Esophagus (tissue), 2 donors: Measurements from ENCODE around the gene ENDOD1. TPM values are rescaled to one million over a fixed set of nuclear protein-coding genes. Genes with fewer than 3 reads are reported as not detected.
A peak's percentile ranks its signal among the peaks of the same experiment; 100 is the strongest.

Source experiments
- H3K27ac ChIP-seq, 2 donors: one replicate each; pipeline ENCODE4 v1.5.1; 2013; ENCODE audit warnings: low read depth in 2 of 2, mild to moderate bottlenecking in 2 of 2, inconsistent platforms in 1 of 2, low read length in 1 of 2, moderate library complexity in 1 of 2
- H3K27me3 ChIP-seq, 2 donors: one replicate each; pipeline ENCODE4 v1.6.1; 2013; ENCODE audit warnings: low read length in 2 of 2, control low read depth in 1 of 2, mild to moderate bottlenecking in 1 of 2; ENCODE audit not compliant: insufficient read depth in 2 of 2, control insufficient read depth in 1 of 2
- H3K36me3 ChIP-seq, 2 donors: one replicate each; pipeline ENCODE4 v1.6.1; 2013; ENCODE audit warnings: low read length in 1 of 2; ENCODE audit not compliant: control insufficient read depth in 2 of 2, insufficient read depth in 2 of 2
- H3K4me1 ChIP-seq, 2 donors: one replicate each; pipeline ENCODE4 v1.6.1; 2013; ENCODE audit warnings: low read length in 1 of 2; ENCODE audit not compliant: control insufficient read depth in 2 of 2, insufficient read depth in 2 of 2
- H3K4me3 ChIP-seq, 2 donors: one replicate each; pipeline ENCODE4 v1.5.1; 2013; ENCODE audit warnings: low read length in 2 of 2, mild to moderate bottlenecking in 2 of 2, low read depth in 1 of 2, moderate library complexity in 1 of 2
- H3K9me3 ChIP-seq, 2 donors: one replicate each; pipeline ENCODE4 v1.6.1; 2013; ENCODE audit warnings: mild to moderate bottlenecking in 2 of 2, low read depth in 1 of 2, low read length in 1 of 2, moderate library complexity in 1 of 2; ENCODE audit not compliant: control insufficient read depth in 2 of 2, insufficient read depth in 1 of 2
- WGBS, 2 donors: extraction: QIAGEN DNeasy Blood & Tissue Kit; methylation state at CpG; one replicate each; pipeline ENCODE4 v1.1.7; 2013; 5-methylcytosine and 5-hydroxymethylcytosine counted together
- polyA plus RNA-seq, 2 donors: library from polyadenylated mRNA; stranded (reverse); fragments of 200-250 nt; gene quantifications; one replicate each; pipeline ENCODE4 v1.2.3, GENCODE V29; 2013
- donor health status: healthy with polysubstance abuse.
- donor health status: Bipolar disorder and iron deficiency.

ENDOD1 gene
- polyA plus RNA-seq, 2 donors = 7.4 to 17.1 TPM

DNA sequence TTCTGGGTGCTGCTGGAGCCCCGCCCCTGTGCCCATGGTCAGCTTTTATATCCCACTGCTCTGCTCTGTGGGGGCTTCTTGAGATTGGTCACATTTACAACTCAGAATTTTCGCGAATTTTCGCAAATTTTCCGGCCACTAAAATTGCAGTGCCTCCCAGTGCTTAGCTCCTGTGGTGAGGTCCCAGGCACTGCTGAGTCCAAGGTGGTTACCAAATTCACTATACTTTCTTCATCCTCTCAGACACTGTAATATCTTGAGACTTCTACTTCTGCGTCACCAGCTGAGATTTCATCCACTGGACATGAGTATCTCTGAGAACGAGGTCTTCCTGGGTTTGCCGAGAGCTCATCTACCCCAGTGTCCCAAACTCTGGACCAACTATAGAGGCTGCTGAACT, 31.7 kb upstream of the ENDOD1 start:
- Histone ChIP-seq H3K4me3 (no peak overlapping the region), H3K9me3 (no peaks in the 10 kb centered on the region), H3K36me3 (no peaks in the 10 kb centered on the region), H3K27me3 (peaks cover 0 to 3% of the 10 kb centered on the region in 2 donors), H3K4me1 (no peaks in the 10 kb centered on the region), H3K27ac (no peak overlapping the region)
- WGBS, 2 donors = 95 to 97% methylated on average over 8 of the region's 8 CpGs

DNA sequence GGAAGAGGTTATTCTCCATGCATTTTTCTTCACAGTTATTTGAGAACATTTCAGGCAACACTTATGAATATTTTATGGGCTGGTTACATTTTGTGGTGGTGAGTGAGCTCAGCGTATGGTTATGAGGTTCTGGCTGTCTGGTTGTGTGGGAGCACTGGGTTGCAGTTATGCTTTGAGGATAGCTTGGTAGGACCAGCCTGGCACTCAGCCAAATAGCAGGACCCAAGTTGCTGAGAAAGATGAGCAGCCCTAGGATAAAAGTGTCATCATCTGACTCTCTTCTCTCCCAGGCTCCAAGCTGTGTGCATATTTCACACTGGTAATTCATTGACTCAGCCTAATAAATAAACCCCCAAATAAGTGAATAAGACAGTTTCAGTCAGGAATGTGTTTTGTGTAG, 31.0 kb upstream of the ENDOD1 start:
- no peaks in the 10 kb centered on the region for H3K36me3 ChIP-seq
- H3K4me3 ChIP-seq = no peak overlapping the region
- H3K27ac ChIP-seq = no peak overlapping the region
- WGBS, 2 donors = 91 to 97% methylated on average over 1 of the region's 1 CpG
- H3K9me3 ChIP-seq = no peaks in the 10 kb centered on the region
- no peaks in the 10 kb centered on the region for H3K4me1 ChIP-seq
- peaks cover 0 to 3% of the 10 kb centered on the region in 2 donors for H3K27me3 ChIP-seq

- H3K36me3 ChIP-seq = no peaks in the 10 kb centered on the region
- H3K4me1 ChIP-seq = no peaks in the 10 kb centered on the region
- no peaks in the 10 kb centered on the region for H3K9me3 ChIP-seq
- H3K27me3 ChIP-seq = peaks cover 0 to 3% of the 10 kb centered on the region in 2 donors
- WGBS, 2 donors = 85 to 86% methylated on average over 6 of the region's 6 CpGs
- H3K4me3 ChIP-seq = no peak overlapping the region
- no peak overlapping the region for H3K27ac ChIP-seq
Observed at GRCh38 chr11:95059046-95059445, 30.6 kb upstream of the ENDOD1 start.

DNA sequence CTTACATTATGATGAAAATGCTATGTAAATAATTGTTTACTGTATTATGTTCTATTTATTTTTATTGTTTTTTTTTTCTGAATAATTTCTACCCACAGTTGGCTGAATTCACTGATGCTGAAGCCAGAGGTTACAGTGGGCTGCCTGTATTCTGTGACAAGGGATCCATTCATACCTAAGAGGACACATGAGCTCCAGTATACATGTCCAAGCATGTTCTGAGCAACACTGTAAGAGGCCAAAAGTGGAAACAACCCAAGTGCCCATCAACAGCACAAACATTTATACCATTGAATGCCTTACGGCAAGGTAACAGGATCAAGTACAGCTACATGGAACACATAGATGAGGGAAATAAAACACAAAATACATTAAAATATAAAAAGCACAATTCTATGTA, 24.3 kb upstream of the ENDOD1 start:
- WGBS, 2 donors = 87 to 97% methylated on average over 1 of the region's 1 CpG
- Histone ChIP-seq H3K36me3 (no peaks in the 10 kb centered on the region), H3K4me3 (no peak overlapping the region), H3K27me3 (no peaks in the 10 kb centered on the region), H3K27ac (no peak overlapping the region), H3K9me3 (no peaks in the 10 kb centered on the region), H3K4me1 (peaks cover 0 to under 1% of the 10 kb centered on the region in 2 donors)

DNA sequence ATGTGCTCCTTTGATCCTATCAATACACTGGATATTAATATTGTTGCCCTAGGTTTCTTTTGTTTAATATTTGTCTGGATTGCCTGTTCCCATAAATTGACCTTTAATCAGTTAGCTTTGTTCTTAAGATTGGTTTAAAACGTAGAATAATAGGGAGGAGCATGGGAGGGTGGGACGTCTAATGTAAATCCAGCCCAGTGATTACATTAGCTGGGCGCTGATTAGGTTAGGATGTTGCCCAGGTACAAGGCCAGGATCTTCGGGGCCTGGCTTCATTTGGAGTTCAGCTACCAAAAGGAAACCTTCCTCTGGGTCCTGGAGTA, 23.0 kb upstream of the ENDOD1 start, which contains the start of gene SRSF8:
Gene SRSF8, plus strand, starts transcription at position 204 of the 323 bp plus-strand sequence. CDS start 308 bp downstream, outside the sequence.
- Histone ChIP-seq H3K27ac (peak within 1 kb of the TSS; percentile 99 to 100), H3K4me1 (peaks cover 0 to 3% of the 10 kb centered on the region in 2 donors), H3K27me3 (no peaks in the 10 kb centered on the region), H3K9me3 (no peaks in the 10 kb centered on the region), H3K36me3 (no peaks in the 10 kb centered on the region), H3K4me3 (peak within 1 kb of the TSS; percentile 84 to 99)
- WGBS, 2 donors = 0 to 1% methylated on average over 4 of the region's 4 CpGs

GRCh38 chr11:95067039-95067840, 22.4 kb upstream of the ENDOD1 start:
- H3K4me1 ChIP-seq = peaks cover 0 to 3% of the 10 kb centered on the region in 2 donors
- H3K36me3 ChIP-seq = no peaks in the 10 kb centered on the region
- no peaks in the 10 kb centered on the region for H3K27me3 ChIP-seq
- 0 to 1% methylated on average over 85 to 98 of the region's 98 CpGs for WGBS, 2 donors
- peak overlapping the region; percentile 84 to 99 for H3K4me3 ChIP-seq
- H3K9me3 ChIP-seq = no peaks in the 10 kb centered on the region
- peak overlapping the region; percentile 99 to 100 for H3K27ac ChIP-seq

DNA sequence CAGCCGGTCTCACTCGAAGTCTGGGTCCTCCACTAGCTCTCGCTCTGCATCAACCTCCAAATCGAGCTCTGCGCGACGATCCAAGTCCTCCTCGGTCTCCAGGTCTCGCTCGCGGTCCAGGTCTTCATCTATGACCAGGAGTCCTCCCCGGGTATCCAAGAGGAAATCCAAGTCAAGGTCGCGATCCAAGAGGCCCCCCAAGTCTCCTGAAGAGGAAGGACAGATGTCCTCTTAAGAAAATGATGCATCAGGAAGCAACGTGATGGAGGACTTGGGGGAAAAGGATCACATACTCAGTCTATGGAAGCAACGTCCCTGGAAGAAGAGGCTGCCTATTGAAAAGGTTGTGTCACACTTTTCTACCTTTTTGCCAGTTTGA, 21.8 kb upstream of the ENDOD1 start:
- 0 to 1% methylated on average over 16 of the region's 16 CpGs for WGBS, 2 donors
- peak overlapping the region; percentile 84 to 99 for H3K4me3 ChIP-seq
- H3K9me3 ChIP-seq = no peaks in the 10 kb centered on the region
- H3K4me1 ChIP-seq = peaks cover 0 to 3% of the 10 kb centered on the region in 2 donors
- peak overlapping the region; percentile 99 to 100 for H3K27ac ChIP-seq
- H3K36me3 ChIP-seq = no peaks in the 10 kb centered on the region
- no peaks in the 10 kb centered on the region for H3K27me3 ChIP-seq

DNA sequence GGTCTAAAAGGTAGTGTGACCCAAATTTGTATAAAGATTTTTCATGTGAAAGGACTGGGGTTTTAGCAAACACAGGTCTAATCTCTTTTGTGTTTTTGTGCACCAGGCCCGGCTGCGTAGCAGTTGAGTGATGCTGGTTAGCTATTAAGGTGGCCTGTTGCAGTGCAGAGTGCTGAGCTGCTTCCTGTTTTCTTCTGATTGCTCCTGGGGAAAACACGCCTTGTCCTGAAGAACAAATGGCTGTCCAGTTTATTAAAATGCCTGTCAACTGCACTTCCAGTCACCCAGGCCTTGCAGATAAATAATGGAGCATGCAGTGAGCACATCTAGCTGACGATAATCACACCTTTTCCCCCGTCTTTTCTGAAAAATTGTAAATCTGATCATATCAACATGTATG, 21.1 kb upstream of the ENDOD1 start:
- peak overlapping the region; percentile 99 to 100 for H3K27ac ChIP-seq

DNA sequence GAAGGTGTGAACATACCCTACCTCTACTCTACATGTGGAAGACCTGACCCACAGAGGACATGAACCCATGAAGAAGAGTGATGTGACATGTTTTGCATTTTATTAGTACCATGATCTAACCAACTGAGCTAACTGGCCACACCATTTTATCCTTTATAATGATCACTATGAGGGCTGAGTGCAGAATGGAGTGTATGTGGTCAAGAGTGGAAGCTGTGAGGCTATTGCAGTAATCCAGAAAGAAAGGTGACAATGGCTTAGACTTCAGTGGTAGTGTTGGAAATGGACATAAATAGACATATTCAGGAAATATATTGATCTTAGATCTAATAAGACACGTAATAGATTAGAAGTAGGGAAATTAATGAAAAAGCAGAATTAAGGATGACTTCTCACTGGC, 19.2 kb upstream of the ENDOD1 start:
- WGBS, 2 donors = 76 to 92% methylated on average over 1 of the region's 1 CpG
- H3K4me1 ChIP-seq = peaks cover 3 to 7% of the 10 kb centered on the region in 2 donors

More for the DNA sequence above, 21.1 kb upstream of the ENDOD1 start:
- Histone ChIP-seq H3K4me3 (peak overlapping the region; percentile 84 to 99), H3K4me1 (peaks cover 0 to 3% of the 10 kb centered on the region in 2 donors), H3K27me3 (no peaks in the 10 kb centered on the region), H3K9me3 (no peaks in the 10 kb centered on the region), H3K36me3 (no peaks in the 10 kb centered on the region)
- WGBS, 2 donors = 1 to 2% methylated on average over 5 of the region's 5 CpGs

DNA sequence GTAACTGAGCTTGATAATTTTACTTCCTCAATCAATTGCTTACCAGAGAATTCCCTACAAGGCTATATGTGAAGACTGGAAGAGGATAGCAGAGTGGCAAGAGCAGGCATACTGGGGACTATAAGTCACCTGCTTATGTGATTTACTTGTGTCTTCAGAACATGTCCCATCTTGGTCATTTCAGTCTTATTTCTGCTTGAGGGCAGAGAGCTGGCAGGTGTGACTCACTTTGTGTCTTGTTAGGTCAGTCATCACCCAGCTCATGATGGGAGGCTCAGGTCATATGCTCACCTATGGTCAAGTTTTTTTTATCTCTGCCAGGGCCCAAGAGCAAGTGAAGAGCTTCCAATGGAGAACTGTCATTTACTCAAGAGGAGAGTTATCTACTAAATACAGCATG, 16.7 kb upstream of the ENDOD1 start:
- Histone ChIP-seq H3K9me3 (no peaks in the 10 kb centered on the region), H3K27ac (no peak overlapping the region), H3K4me3 (no peak overlapping the region), H3K36me3 (no peaks in the 10 kb centered on the region), H3K27me3 (no peaks in the 10 kb centered on the region), H3K4me1 (peaks cover 3 to 7% of the 10 kb centered on the region in 2 donors)

More for the DNA sequence above, 19.2 kb upstream of the ENDOD1 start:
- no peak overlapping the region for H3K27ac ChIP-seq
- H3K36me3 ChIP-seq = no peaks in the 10 kb centered on the region
- no peak overlapping the region for H3K4me3 ChIP-seq
- no peaks in the 10 kb centered on the region for H3K9me3 ChIP-seq
- H3K27me3 ChIP-seq = no peaks in the 10 kb centered on the region
